Breast epithelium (tissue), 3 donors: ENCODE results near the gene DENND2C.

Experiments
- CTCF ChIP-seq, 3 donors: fragments of 450-650 bp; IDR thresholded peaks; one replicate each; pipeline ENCODE4 v1.5.1; 2016 to 2017; ENCODE audit warnings: antibody characterized with exemption in 3 of 3, mild to moderate bottlenecking in 3 of 3, moderate library complexity in 3 of 3
- POLR2A ChIP-seq: fragments of 450-650 bp; IDR thresholded peaks from one replicate; pipeline ENCODE4 v1.6.1; 2016; ENCODE audit warnings: antibody characterized with exemption, mild to moderate bottlenecking, moderate library complexity
- POLR2AphosphoS5 ChIP-seq, 3 donors: sonication (generic); formaldehyde crosslinking; IDR thresholded peaks; one replicate each; pipeline ENCODE4 v1.6.1; 2017; ENCODE audit warnings: antibody characterized with exemption in 3 of 3

DNA sequence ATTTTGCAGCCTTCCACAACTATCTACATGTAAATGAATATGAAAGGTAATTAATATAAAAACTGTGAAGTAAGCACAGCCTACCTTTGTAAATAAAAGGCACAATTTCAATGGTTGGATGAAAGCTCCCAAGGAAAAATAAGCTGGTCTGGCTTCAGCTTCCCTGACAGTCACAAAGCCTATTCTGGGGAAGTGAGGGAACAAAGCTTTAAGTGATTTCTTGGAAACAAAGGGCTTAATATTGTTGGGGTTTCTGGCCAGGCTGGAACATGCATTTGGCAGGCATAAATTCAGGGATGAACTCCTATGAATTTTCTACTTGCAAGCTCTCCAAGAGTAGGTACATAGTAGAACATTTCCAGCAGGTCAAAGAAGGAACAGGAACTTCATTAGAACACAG is 105.7 kb downstream of the DENND2C start:
- no peak for TF ChIP-seq CTCF (IDR thresholded peaks at IDR 0.05)
- TF ChIP-seq POLR2A = no peak
- no peak for TF ChIP-seq POLR2AphosphoS5 (IDR thresholded peaks at IDR 0.05)
